Common myeloid progenitor, CD34-positive (primary cell): ENCODE results near the gene POU2F2.

Experiments used
- CTCF ChIA-PET: fragments of 350-600 bp; sonication (Branson Sonifier 250); formaldehyde crosslinking; loops from one replicate; lab custom pipeline; 2021; ENCODE audit warnings: antibody characterized with exemption; lab: Charles Lee
- POLR2A ChIA-PET: fragments of 350-600 bp; sonication (Branson Sonifier 250); formaldehyde crosslinking; loops from one replicate; lab custom pipeline; 2021; ENCODE audit warnings: antibody characterized with exemption; lab: Charles Lee
- DNase-seq, 3 donors: peaks; one replicate each; pipeline versions ENCODE4 v3.0.0 to v3.0.0-alpha.2; 2013
- H3K27ac ChIP-seq, 2 experiments: 1 replicate in 1 of 2; 2 replicates in 1 of 2; pipeline ENCODE4 v1.7.0; 2013; ENCODE audit warnings: inconsistent platforms in 2 of 2, low read length in 2 of 2, mild to moderate bottlenecking in 2 of 2, low read depth in 1 of 2, moderate library complexity in 1 of 2; ENCODE audit not compliant: severe bottlenecking in 2 of 2, insufficient read depth in 1 of 2, poor library complexity in 1 of 2
- H3K27me3 ChIP-seq, 5 experiments: replicated peaks in 2 of 5; 1 replicate in 3 of 5; 2 replicates in 2 of 5; pipeline versions ENCODE4 v1.6.1 to v1.7.0; 2013; ENCODE audit warnings: low read length in 4 of 5, mild to moderate bottlenecking in 2 of 5, moderate library complexity in 2 of 5, inconsistent platforms in 1 of 5; ENCODE audit not compliant: insufficient read depth in 5 of 5, control insufficient read depth in 4 of 5
- H3K36me3 ChIP-seq, 4 experiments: 1 replicate in 2 of 4; 2 replicates in 2 of 4; pipeline versions ENCODE4 v1.6.1 to v1.7.0; 2013; ENCODE audit warnings: low read length in 3 of 4, control low read depth in 1 of 4, mild to moderate bottlenecking in 1 of 4; ENCODE audit not compliant: control insufficient read depth in 4 of 4, insufficient read depth in 4 of 4
- H3K4me1 ChIP-seq, 4 experiments: 1 replicate in 3 of 4; 2 replicates in 1 of 4; pipeline versions ENCODE4 v1.6.1 to v1.7.1; 2013; ENCODE audit warnings: low read length in 3 of 4, mild to moderate bottlenecking in 3 of 4, control low read depth in 1 of 4, inconsistent platforms in 1 of 4, moderate library complexity in 1 of 4; ENCODE audit not compliant: control insufficient read depth in 4 of 4, insufficient read depth in 4 of 4; ENCODE audit errors: control extremely low read depth in 1 of 4
- H3K4me3 ChIP-seq, 7 experiments: 1 replicate in 4 of 7; 2 replicates in 3 of 7; pipeline versions ENCODE4 v1.5.1 to v1.7.0; 2013; ENCODE audit warnings: mild to moderate bottlenecking in 7 of 7, low read length in 6 of 7, moderate library complexity in 6 of 7, inconsistent platforms in 2 of 7, low read depth in 2 of 7, control low read depth in 1 of 7; ENCODE audit not compliant: insufficient read depth in 4 of 7, control insufficient read depth in 1 of 7; ENCODE audit errors: extremely low read depth in 1 of 7
- H3K9me3 ChIP-seq, 5 experiments: 1 replicate in 4 of 5; 2 replicates in 1 of 5; pipeline versions ENCODE4 v1.6.1 to v1.7.1; 2013; ENCODE audit warnings: low read length in 4 of 5, mild to moderate bottlenecking in 2 of 5, inconsistent platforms in 1 of 5, low read depth in 1 of 5, moderate library complexity in 1 of 5; ENCODE audit not compliant: control insufficient read depth in 4 of 5, insufficient read depth in 2 of 5; ENCODE audit errors: control extremely low read depth in 1 of 5
- WGBS: methylation state at CpG from one replicate; pipeline ENCODE4 v1.1.5; 2013; ENCODE audit not compliant: insufficient coverage; 5-methylcytosine and 5-hydroxymethylcytosine counted together

POU2F2 gene

DNA sequence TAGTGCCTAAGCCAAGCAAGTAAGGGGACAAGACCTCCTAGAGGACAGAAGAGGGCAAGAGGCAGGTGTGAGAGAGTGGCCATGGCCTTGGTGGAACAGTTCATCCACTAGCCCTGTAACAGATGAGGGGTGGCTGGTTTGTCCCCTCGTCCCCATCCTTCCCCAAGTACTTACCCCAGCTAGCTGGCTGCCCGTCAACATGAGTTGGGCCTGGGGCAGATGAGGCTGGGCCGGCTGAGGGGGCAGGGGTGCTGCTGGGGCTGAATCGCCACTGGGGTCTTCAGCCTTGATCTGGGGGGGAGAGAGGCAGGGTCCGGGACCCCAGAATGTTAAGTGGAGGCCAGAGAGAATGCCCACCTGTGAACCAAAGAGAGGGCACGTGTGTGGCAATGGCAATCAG is 15.2 kb downstream of the POU2F2 start:
- CTCF ChIA-PET = interaction anchor here (1.8 to 2.6 kb wide), 2 partner anchors 8 to 16 kb away, joined by 7 to 10 read pairs; no protein-coding TSS in a partner anchor
- H3K27me3 ChIP-seq = no peaks in the 10 kb centered on the region
- H3K9me3 ChIP-seq = no peaks in the 10 kb centered on the region
- H3K4me3 ChIP-seq = no peak overlapping the region
- DNase-seq = no peak
- peaks cover 10 to 25% (median 19%) of the 10 kb centered on the region in 4 experiments for H3K4me1 ChIP-seq
- 93% methylated on average over 6 of the region's 6 CpGs for WGBS
- H3K27ac ChIP-seq = no peak overlapping the region
- peaks cover 4 to 23% (median 8%) of the 10 kb centered on the region in 4 experiments for H3K36me3 ChIP-seq
- POLR2A ChIA-PET = no interaction called here

DNA sequence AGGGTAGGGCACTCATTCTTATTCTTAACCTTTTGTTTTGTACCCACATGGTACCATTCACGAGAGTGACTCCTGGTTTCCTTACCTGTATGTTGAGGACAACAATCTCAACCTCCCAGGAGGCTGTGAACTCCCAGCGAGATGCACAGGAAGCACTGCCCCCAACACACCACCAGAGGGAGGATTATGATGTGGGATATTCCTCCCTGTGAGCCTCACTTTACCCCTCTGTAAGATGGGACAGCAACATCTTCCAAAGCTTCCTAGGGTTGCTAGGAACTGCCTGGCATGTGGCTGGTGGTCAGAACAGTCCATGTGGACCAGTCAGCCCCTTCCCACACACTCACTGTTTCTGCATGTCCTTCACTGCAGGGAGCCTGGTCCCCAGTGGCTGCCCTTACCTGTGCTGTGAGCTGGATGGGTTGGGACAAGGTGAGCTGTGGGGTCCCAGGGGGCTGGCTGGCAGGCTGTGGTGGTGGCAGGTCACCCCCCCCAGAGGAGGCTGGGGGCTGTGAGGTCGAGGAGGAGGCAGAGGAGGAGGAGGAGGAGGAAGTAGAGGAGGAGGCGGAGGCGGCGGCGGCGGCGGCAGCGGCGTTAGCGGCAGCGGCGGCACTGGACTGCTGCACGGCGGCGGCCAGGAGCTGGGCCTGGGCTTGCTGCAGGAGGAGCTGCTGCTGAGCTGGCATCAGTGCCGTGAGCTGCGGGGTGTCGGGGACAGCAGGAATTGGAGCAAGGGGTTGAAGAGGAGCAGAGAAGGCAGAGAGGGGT is 15.8 kb downstream of the POU2F2 start:
- Histone ChIP-seq H3K36me3 (peaks cover 4 to 23% (median 8%) of the 10 kb centered on the region in 4 experiments), H3K27me3 (no peaks in the 10 kb centered on the region), H3K4me1 (peaks cover 10 to 19% (median 13%) of the 10 kb centered on the region in 4 experiments), H3K4me3 (no peak overlapping the region), H3K27ac (no peak overlapping the region), H3K9me3 (no peaks in the 10 kb centered on the region)
- 97% methylated on average over 17 of the region's 20 CpGs for WGBS
- ChIA-PET POLR2A (no interaction called here), CTCF (interaction anchor here (1.8 to 2.6 kb wide), 2 partner anchors 7 to 15 kb away, joined by 7 to 10 read pairs; no protein-coding TSS in a partner anchor)
- DNase-seq = no peak

GRCh38 chr19:42115705-42116104 is 16.5 kb downstream of the POU2F2 start:
- ChIA-PET POLR2A (no interaction called here), CTCF (interaction anchor here (0.6 to 3.8 kb wide), 6 partner anchors 9 to 24 kb away, joined by 3 to 17 read pairs (median 4); partner anchors contain the start of gene POU2F2)
- no peak overlapping the region for H3K27ac ChIP-seq
- H3K9me3 ChIP-seq = no peaks in the 10 kb centered on the region
- peaks cover 3 to 11% (median 5%) of the 10 kb centered on the region in 4 experiments for H3K4me1 ChIP-seq
- peaks cover 4 to 23% (median 8%) of the 10 kb centered on the region in 4 experiments for H3K36me3 ChIP-seq
- WGBS = 100% methylated on average over 2 of the region's 4 CpGs
- no peak for DNase-seq
- H3K4me3 ChIP-seq = no peak overlapping the region
- no peaks in the 10 kb centered on the region for H3K27me3 ChIP-seq

DNA sequence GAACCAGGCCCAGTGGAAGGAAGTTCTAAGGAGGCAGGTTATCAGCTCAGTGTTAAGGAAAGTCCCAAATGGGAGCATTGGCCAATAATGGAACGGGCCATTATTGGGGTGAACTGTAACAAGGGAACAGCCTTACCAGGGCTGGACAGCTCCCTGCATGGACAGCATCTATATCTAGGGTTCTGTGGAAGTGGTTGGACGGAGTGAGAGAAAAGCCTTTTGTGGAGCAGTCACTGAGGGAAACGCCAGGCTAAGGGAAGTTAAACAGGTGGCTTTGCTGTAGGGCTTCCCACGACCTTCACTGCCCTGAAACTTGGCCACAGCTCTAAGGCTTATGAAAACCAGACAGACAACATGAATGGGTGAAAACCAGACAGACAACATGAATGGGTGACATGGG is 17.0 kb downstream of the POU2F2 start:
- Histone ChIP-seq H3K4me3 (no peak overlapping the region), H3K9me3 (no peaks in the 10 kb centered on the region), H3K27me3 (no peaks in the 10 kb centered on the region), H3K27ac (no peak overlapping the region), H3K36me3 (peaks cover 4 to 23% (median 8%) of the 10 kb centered on the region in 4 experiments), H3K4me1 (peaks cover 0 to 8% (median 2%) of the 10 kb centered on the region in 4 experiments)
- POLR2A ChIA-PET = no interaction called here
- DNase-seq = no peak
- WGBS = 100% methylated on average over 4 of the region's 4 CpGs
- CTCF ChIA-PET = interaction anchor here (1.1 to 3.8 kb wide), 5 partner anchors 10 to 24 kb away, joined by 3 to 17 read pairs (median 5); partner anchors contain the start of gene POU2F2

- Histone ChIP-seq H3K4me3 (no peak overlapping the region), H3K27ac (no peak overlapping the region), H3K9me3 (no peaks in the 10 kb centered on the region), H3K27me3 (no peaks in the 10 kb centered on the region), H3K4me1 (peaks cover 0 to 8% (median 1%) of the 10 kb centered on the region in 4 experiments), H3K36me3 (peaks cover 4 to 23% (median 8%) of the 10 kb centered on the region in 4 experiments)
- POLR2A ChIA-PET = no interaction called here
- no peak for DNase-seq
- WGBS = 85% methylated on average over 6 of the region's 7 CpGs
- CTCF ChIA-PET = interaction anchor here (1.1 to 6.9 kb wide), 7 partner anchors 10 to 69 kb away, joined by 3 to 69 read pairs (median 6); partner anchors contain the start of gene POU2F2
Observed at GRCh38 chr19:42114412-42114811, 17.8 kb downstream of the POU2F2 start.

DNA sequence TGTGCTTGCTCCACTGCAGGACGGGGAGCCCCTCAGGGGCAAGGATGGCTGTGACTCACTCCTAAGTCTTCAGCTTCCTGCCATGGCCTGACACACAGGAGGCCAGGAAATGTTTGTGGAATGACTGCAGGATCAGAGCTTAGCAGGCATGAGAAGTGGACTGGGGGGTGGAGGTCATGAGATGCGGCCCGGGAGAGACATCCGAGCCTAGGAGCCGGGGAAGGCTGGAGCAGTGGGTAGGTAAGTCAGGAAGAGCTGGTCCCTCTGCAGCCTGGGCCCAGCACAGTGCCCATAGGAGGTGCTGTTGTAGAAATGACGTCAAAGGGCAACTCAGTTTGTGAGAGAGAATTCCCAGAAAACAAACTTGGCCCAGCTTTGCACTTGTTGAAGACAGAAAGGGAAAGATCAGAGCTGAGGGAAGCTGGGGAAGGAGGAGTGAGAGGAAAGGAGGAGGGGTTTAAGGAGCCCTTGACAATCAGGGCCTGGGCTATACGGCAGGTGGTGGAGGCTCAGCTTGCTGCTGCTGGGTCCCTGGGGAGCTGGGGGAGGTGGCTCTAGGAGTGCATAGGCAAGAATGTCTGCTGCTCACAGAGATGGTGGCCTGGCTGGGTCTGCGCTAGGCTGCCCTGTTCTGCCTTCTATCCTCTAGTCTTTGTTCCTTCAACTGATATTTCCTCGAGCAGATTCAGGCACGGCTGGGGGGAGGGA is 18.5 kb downstream of the POU2F2 start:
- H3K27ac ChIP-seq = no peak overlapping the region
- POLR2A ChIA-PET = interaction anchor here (0.7 kb wide), 1 partner anchor 75 kb away, joined by 3 read pairs; no protein-coding TSS in a partner anchor
- H3K36me3 ChIP-seq = peaks cover 4 to 23% (median 8%) of the 10 kb centered on the region in 4 experiments

More for the DNA sequence above, 18.5 kb downstream of the POU2F2 start:
- no peaks in the 10 kb centered on the region for H3K27me3 ChIP-seq
- no peak overlapping the region for H3K4me3 ChIP-seq
- peaks cover 0 to 12% (median 3%) of the 10 kb centered on the region in 4 experiments for H3K4me1 ChIP-seq
- CTCF ChIA-PET = interaction anchor here (0.9 to 6.9 kb wide), 8 partner anchors 10 to 183 kb away, joined by 3 to 69 read pairs (median 6); partner anchors contain the start of gene POU2F2
- no peak for DNase-seq
- WGBS = 82% methylated on average over 9 of the region's 10 CpGs
- H3K9me3 ChIP-seq = no peaks in the 10 kb centered on the region
